ENCODE results near the gene RPA1. TPM values are rescaled to one million over a fixed set of nuclear protein-coding genes. Genes with fewer than 3 reads are reported as not detected.
"Not testable (repeated sequence)": the region's sequence is repeated elsewhere in the genome, so short reads cannot be mapped to it uniquely, and the experiment has no call there.

The RPA1 gene
- total and polyA plus RNA-seq, 10 of the 15 experiments (the other 5 are each of a cell fraction or from before 2014, with no cell fraction given), result 35.9 to 198 (median 71.2) TPM

GRCh38 chr17:1852327-1852726 is 22.5 kb downstream of the RPA1 start (continued):
- TF ChIP-seq ETV6 (conservative IDR thresholded peaks at IDR 0.05 in 1 of 2, IDR thresholded peaks at IDR 0.05 in 1 of 2; ENCODE audit: borderline replicate concordance in 1 of 2, low read depth in 1 of 2), result no peak
- TF ChIP-seq BHLHE40 (IDR thresholded peaks at IDR 0.05; ENCODE audit: borderline replicate concordance in 1 of 2, low read depth in 2 of 2, low read length in 1 of 2), result peak in 1 of 2 experiments; percentile 36; a peak in 1 of 4 replicates
- no peak for TF ChIP-seq POLR2AphosphoS5 (IDR thresholded peaks at IDR 0.05; ENCODE audit: low read length)

DNA sequence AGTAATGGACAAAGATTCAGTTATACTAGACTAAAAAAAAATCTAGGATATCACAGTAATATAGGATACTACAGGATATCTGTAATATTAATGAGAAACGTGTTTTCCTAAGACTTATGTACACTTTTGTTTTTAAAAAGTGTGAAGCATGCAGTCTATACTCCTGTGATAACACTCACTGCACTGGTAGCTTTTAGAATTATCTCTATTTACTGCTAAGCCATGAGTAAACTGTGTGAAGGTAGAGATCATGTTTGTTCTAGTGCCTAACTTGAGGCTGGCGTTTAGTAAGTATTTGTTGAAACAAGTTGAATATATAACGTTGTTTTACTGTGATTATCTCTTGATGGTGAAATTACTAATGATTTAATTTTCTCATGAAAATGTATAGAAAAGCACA is 23.9 kb downstream of the RPA1 start:
- Histone ChIP-seq H2AFZ (ENCODE audit: control insufficient read depth, low read depth, low read length) (no peak overlapping the region), H3K4me1 (ENCODE audit: control insufficient read depth, insufficient read depth, low read length) (no peaks in the 10 kb centered on the region), H3K27ac (ENCODE audit: control insufficient read depth, insufficient read depth) (no peak overlapping the region), H4K20me1 (ENCODE audit: control insufficient read depth, insufficient read depth) (no peaks in the 10 kb centered on the region), H3K36me3 (ENCODE audit: control insufficient read depth in 2 of 2, insufficient read depth in 2 of 2, low read length in 1 of 2) (peaks cover 3 to 25% of the 10 kb centered on the region in 2 experiments), H3K27me3 (replicated peaks in 1 of 2; ENCODE audit: control insufficient read depth in 2 of 2, insufficient read depth in 2 of 2, low read length in 1 of 2) (no peaks in the 10 kb centered on the region), H3K4me2 (ENCODE audit: control insufficient read depth, insufficient read depth) (no peak overlapping the region), H3K4me3 (no peak overlapping the region), H3K9ac (ENCODE audit: control insufficient read depth, insufficient read depth, low read length) (no peak overlapping the region), H3K9me3 (replicated peaks; ENCODE audit: control insufficient read depth, insufficient read depth, low read length) (no peaks in the 10 kb centered on the region), H3K79me2 (ENCODE audit: control insufficient read depth, insufficient read depth, low read length) (no peaks in the 10 kb centered on the region)
- ATAC-seq (no peak), FAIRE-seq (no peak), DNase-seq (ENCODE audit: low read depth, low spot score) (no peak)
- RAD21 ChIA-PET (ENCODE audit: unreplicated experiment), result no interaction called here
- in situ Hi-C loops (cut with MboI), result no loop called here
- CTCF ChIA-PET, result no interaction called here
- no TSS peak for BruUV-seq (replicated peaks)
- 82% methylated on average over 3 of the region's 3 CpGs for WGBS (ENCODE audit: insufficient coverage, insufficient replicate concordance, low lambda C conversion rate, missing lambda C conversion rate)
- POLR2A ChIA-PET, result interaction anchor here (0.7 kb wide), 1 partner anchor 8 kb away, joined by 3 read pairs; no protein-coding TSS in a partner anchor
- SMC1A ChIA-PET (ENCODE audit: uncharacterized antibody, unreplicated experiment), result interaction anchor here (0.7 kb wide), 1 partner anchor 134 kb away, joined by 3 read pairs; no protein-coding TSS in a partner anchor
- intact Hi-C loops (cut with micrococcal nuclease; ENCODE audit: unreplicated experiment), result no loop called here
- TF ChIP-seq REST (IDR thresholded peaks at IDR 0.05; ENCODE audit: low read depth, low read length), result no peak
- no peak for TF ChIP-seq EGR1 (IDR thresholded peaks at IDR 0.05; ENCODE audit: borderline replicate concordance in 1 of 2, low read depth in 2 of 2, low read length in 2 of 2)

- FAIRE-seq; DNase-seq (ENCODE audit: low read depth, low spot score); H3K9ac ChIP-seq (ENCODE audit: control insufficient read depth, insufficient read depth, low read length); H3K4me2 ChIP-seq (ENCODE audit: control insufficient read depth, insufficient read depth); H3K9me3 ChIP-seq (replicated peaks; ENCODE audit: control insufficient read depth, insufficient read depth, low read length); H2AFZ ChIP-seq (ENCODE audit: control insufficient read depth, low read depth, low read length); BruUV-seq (replicated peaks); in situ Hi-C loops (cut with MboI); H3K27ac ChIP-seq (ENCODE audit: control insufficient read depth, insufficient read depth); H3K4me3 ChIP-seq; H3K79me2 ChIP-seq (ENCODE audit: control insufficient read depth, insufficient read depth, low read length); H4K20me1 ChIP-seq (ENCODE audit: control insufficient read depth, insufficient read depth); ATAC-seq; H3K27me3 ChIP-seq (replicated peaks in 1 of 2; ENCODE audit: control insufficient read depth in 2 of 2, insufficient read depth in 2 of 2, low read length in 1 of 2); RAD21 ChIA-PET (ENCODE audit: unreplicated experiment); intact Hi-C loops (cut with micrococcal nuclease; ENCODE audit: unreplicated experiment); H3K4me1 ChIP-seq (ENCODE audit: control insufficient read depth, insufficient read depth, low read length): not testable (repeated sequence)
- 98% methylated on average over 8 of the region's 8 CpGs for WGBS (ENCODE audit: insufficient coverage, insufficient replicate concordance, low lambda C conversion rate, missing lambda C conversion rate)
- CTCF ChIA-PET, result interaction anchor here (0.6 to 1.7 kb wide), 3 partner anchors 135 to 139 kb away, joined by 3 to 4 read pairs (median 4); no protein-coding TSS in a partner anchor
- peaks cover 7 to 29% of the 10 kb centered on the region in 2 experiments for H3K36me3 ChIP-seq (ENCODE audit: control insufficient read depth in 2 of 2, insufficient read depth in 2 of 2, low read length in 1 of 2)
- POLR2A ChIA-PET, result interaction anchor here (0.6 kb wide), 1 partner anchor 631 kb away, joined by 5 read pairs; no protein-coding TSS in a partner anchor
- SMC1A ChIA-PET (ENCODE audit: uncharacterized antibody, unreplicated experiment), result interaction anchor here (0.7 to 1.1 kb wide), 3 partner anchors 135 to 428 kb away, joined by 3 to 5 read pairs (median 3); no protein-coding TSS in a partner anchor
These were observed 26.7 kb downstream of the RPA1 start for GRCh38 chr17:1856462-1856861.
